NT2/D1 (cell line): Measurements from ENCODE around the gene CENPF.

Experiments used
- SUZ12 ChIP-seq: IDR thresholded peaks from 2 replicates; pipeline ENCODE4 v1.6.1; 2011; ENCODE audit not compliant: insufficient read length, insufficient read depth; ENCODE audit errors: extremely low read depth
- YY1 ChIP-seq: IDR thresholded peaks from 2 replicates; pipeline ENCODE4 v1.6.1; 2011; ENCODE audit not compliant: insufficient read length, insufficient read depth
- ZNF274 ChIP-seq: IDR thresholded peaks from 2 replicates; pipeline ENCODE4 v1.6.1; 2011; ENCODE audit warnings: mild to moderate bottlenecking, low read depth, low read length

- TF ChIP-seq SUZ12 (no peak), YY1 (no peak), ZNF274 (no peak)
These were observed 39.1 kb upstream of the CENPF start for GRCh38 chr1:214563881-214564280.
